Activated CD4-positive, CD25-positive, alpha-beta regulatory T cell treated with anti-CD3 and anti-CD28 coated beads, Interleukin-2, amount 50 U/mL, for 72 hours (primary cell): ENCODE results near the gene SELENOP.
"Not testable (repeated sequence)": the region's sequence is repeated elsewhere in the genome, so short reads cannot be mapped to it uniquely, and the experiment has no call there.

ENCODE experiments used
- DNase-seq: peaks from one replicate; pipeline ENCODE4 v3.0.0; 2021

The SELENOP gene, protein sequence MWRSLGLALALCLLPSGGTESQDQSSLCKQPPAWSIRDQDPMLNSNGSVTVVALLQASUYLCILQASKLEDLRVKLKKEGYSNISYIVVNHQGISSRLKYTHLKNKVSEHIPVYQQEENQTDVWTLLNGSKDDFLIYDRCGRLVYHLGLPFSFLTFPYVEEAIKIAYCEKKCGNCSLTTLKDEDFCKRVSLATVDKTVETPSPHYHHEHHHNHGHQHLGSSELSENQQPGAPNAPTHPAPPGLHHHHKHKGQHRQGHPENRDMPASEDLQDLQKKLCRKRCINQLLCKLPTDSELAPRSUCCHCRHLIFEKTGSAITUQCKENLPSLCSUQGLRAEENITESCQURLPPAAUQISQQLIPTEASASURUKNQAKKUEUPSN

DNA sequence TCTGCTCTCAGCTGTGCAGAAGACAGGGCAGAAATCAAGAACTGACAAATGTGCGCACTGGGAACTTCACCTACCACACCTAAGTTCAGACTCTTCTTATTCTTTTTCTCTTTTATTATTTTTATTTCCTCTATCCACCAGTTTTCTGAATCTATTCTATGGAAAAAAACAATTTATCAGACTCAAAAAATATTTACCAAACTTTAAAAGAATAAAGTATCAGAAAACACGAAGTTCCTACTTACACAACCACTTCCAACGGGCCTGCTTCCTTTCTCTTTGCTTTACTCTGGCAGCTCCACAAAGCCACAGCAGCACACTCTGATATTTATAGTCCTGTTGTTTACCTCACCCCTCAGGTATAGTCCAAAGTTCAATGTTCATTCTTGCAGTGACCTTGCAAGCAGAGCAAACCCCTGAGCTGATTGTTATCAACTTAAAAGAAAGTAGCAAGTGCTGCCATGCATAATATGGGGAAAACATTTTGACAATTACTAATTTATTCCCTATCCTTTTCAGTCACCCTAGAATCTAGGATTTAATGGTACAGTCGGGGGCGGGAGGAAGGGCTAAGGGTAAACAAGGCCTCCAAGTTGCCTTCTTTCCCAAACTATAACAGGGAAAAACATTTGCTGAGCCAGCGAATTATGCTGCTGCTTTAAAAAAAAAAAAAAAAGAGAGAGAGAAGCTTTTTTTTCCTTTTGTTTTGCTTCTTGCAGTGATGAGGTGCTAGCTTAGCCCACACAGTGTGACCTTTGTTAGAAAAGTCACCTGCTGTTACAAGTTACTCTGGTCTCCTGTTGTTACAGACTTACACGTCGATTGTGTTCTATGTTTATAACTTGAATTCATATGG is at the start of gene SELENOP:
SELENOP (minus strand) TSS at position 302 of the 856 bp plus-strand sequence. CDS start 3,539 bp downstream, outside the sequence.
- no peak for DNase-seq

DNA sequence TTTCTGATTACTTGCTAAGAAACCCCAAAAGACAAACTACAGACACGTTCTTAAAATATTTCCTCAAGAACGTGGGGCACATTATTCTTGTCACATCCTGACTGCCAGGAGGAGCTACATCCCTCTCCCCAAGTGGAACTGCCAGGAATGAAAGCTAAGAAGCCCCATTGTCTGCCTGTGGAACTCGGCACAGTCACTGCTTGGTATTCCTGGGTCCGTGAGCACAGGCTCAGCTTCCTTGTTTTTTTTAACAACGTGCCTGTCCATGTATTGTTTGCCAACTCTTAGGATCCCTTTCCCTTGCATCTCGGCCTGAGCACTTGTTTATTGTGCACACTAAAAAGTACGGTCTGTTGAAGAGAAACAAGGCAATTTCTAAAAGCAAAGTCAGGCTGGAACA is 47.0 kb upstream of the SELENOP start:
- DNase-seq: no peak

DNA sequence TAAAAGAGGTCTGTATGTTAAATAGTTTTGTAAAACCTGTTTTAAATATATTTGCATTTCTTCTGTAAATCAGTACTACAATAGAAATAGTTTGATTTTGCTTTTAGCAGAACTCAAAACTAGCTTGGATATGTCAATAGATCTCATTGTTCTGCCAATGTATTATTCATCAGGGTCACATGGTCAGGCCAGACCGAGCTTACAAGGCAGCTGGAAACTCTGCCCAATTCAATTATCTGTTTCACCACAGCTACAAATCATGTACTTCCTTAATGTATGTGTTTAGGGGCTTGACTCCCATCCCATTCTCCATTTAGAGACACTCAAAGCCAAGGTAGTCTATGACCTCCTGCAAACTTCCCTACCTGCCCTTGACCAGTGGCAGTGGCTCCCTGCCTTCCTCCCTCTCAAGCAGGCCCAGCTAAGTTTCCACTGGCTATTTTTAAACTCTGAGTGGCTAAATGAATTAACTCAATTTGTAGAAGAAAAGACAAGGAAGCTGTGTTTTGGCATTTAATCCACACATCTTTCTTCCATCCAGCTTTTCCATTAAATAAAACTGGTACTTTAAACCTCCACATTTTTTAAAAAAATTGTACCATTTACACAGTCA is 46.4 kb upstream of the SELENOP start:
- DNase-seq: no peak

DNA sequence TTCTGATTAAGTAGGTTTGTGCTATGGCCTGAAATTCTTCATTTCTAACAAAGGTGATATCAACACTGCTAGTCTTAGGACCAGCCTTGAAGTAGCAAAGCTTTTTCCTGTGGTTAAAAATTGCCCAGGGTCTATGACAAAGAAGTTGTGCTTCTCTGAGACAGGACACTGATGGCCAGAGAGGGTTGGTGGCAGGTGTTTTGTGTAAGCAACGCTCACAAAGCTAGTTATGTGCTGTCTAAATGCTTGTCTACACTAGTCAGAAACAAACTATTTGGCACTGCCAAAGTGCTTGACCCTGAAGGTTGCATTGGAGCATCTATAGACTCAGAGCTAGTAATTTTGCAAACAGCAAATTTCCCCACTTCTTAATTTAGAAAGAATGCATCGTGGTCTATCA is 44.1 kb upstream of the SELENOP start:
- no peak for DNase-seq

DNA sequence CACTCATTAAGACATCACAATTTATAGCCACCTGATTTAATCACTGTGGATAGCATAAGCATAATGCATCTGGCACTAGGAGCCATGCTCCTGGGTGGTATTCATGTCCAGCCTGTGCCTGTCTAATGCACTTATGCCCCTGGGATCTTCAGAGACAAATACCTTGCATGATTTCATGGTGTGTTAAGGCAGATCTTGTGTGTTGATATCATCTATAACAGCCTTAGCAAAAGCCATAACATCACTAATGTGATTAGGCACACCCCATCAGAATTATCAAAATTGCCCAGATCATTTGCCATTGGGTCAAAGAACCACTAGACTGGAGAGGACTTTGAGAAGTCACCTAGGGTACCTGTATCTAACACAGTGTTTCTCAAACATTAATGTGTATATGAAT is 43.7 kb upstream of the SELENOP start:
- DNase-seq: no peak

DNA sequence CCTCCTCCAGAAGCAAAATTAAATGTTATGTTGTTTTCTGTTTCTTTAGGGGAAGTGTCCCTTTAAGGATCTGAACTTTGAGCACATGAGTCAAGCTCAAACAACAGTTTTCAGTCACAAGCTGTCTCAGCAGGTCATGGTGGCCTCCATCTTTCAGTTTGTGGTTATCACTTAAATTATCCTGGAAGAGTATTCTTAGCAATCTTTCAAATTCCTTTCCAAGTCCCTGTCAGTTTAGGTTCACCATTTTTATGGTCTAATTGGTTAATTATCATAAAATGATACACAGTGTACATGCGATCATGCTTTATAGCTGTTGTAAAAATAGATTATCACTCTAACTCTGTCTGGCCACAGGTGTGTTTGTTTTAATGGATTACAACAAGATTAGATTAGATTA is 43.1 kb upstream of the SELENOP start:
- DNase-seq: no peak

DNA sequence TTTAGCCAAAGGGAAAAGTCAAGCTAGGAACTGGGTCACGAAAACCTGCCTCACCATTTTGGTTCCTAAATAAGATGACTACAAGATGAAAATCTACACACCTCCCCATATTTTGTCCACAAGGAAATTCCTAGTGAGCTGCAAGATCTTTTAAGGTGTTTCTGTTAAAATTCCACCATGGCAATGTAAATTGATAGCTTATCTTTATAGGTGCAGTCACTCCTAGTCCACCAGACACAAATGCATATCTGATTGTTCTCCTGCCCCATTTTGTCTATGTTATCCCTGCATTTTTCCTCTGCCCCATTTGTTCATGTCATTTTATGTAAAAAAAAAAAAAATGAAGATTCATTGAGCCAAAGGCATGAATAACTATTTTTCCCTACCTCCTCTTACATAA is 41.1 kb upstream of the SELENOP start:
- no peak for DNase-seq

DNA sequence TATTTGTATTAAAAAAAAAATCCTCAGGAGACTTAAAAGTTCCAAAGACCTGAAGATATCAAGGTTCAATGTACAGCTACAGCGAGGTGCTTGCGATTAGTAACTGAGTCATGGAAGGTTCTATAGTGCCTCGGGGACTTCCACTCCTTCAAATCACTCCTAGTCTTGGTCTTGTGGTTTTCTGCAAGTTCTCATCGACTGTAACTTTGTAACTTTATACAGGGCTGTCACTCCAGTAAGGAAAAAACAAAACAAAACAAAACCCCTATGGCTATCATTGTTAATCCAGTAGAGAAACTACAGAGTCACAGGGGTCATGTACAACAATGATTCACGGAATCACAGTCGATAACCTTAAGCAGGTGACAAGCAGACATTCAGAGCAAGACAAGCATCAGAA is 39.8 kb upstream of the SELENOP start:
- no peak for DNase-seq

DNA sequence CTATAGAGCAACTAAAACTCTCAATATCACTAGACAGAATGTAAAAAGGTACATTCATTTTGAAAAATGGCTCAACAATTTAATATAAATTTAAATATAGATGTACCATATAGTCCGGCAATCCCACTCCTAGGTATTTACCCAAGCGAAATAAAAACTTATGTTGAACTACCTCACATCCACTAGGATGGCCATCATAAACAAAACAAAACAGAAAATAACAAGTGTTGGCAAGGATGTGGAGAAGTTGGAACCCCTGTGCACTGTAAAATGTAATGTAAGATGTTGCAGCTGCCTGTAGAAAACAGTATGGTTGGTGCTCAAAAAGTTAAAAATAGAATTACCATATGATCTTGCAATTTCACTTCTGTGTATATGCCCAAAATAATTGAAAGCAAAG is 36.9 kb upstream of the SELENOP start:
- DNase-seq: no peak

DNA sequence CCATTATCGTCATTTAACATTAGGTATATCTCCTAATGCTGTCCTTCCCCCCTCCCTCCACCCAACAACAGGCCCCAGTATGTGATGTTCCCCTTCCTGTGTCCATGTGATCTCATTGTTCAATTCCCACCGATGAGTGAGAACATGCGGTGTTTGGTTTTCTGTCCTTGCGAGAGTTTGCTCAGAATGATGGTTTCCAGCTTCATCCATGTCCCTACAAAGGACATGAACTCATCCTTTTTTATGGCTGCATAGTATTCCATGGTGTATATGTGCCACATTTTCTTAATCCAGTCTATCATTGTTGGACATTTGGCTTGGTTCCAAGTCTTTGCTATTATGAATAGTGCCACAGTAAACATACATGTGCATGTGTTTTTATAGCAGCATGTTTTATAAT is 32.7 kb upstream of the SELENOP start:
- DNase-seq: not testable (repeated sequence)

DNA sequence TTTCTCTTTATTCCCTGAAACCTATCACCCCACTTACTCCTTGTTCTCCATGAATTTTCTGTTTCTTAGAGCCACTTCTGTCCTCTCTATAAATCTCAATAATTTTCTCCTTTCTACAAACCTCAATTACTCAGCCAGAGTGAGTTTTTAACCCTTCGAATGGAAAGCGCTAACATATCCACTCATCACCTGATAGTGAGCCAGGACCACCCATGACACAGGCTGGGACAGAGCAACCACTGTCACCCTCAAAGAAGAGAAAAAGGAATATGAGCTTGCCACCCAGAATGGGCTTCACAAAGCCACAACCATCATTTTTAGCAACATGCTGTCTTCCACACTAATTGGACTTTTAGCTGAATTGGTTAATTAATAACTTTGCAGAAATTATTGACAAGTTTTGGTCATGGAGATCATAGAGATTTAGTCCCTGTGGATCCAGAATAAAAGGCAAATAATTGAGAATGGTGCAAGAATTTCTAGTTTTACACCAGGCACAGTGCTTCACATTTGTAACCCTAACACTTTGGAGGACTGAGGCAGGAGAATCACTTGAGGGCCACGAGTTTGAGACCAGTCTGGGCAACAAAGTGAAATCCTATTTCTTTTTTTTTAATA is 32.1 kb upstream of the SELENOP start:
- DNase-seq: no peak

DNA sequence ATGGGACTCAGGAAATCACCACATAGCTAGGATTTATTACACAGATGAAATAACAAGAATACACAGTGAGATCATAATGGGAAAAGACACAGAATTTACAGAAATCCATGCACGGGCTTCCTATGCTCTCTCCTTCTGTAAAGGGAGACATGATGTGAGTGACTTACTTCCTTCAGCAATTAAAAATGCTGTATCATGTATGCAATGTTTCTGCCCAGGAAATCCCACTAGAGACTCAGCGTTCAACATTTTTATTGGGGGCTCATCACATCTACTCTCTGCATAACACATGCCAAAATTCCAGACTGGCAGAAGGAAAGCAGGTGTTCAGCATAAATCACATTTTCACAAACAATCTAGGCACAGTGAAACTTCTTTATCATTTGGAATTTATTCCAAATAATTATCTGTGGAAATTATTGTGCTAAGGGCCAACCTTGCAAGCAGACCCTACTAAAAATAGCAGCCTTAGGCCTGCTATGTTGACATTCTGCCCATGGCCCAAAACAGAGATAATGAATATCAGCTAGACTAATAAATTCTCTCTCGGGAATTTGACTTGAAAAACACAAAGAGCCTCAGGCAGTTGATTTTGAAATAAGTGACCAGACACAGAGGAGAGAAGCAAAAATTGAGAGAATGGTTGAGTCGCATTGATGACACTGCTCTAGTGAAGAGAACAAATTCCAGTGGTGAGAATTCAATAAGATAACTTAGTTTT is 31.4 kb upstream of the SELENOP start:
- no peak for DNase-seq

DNA sequence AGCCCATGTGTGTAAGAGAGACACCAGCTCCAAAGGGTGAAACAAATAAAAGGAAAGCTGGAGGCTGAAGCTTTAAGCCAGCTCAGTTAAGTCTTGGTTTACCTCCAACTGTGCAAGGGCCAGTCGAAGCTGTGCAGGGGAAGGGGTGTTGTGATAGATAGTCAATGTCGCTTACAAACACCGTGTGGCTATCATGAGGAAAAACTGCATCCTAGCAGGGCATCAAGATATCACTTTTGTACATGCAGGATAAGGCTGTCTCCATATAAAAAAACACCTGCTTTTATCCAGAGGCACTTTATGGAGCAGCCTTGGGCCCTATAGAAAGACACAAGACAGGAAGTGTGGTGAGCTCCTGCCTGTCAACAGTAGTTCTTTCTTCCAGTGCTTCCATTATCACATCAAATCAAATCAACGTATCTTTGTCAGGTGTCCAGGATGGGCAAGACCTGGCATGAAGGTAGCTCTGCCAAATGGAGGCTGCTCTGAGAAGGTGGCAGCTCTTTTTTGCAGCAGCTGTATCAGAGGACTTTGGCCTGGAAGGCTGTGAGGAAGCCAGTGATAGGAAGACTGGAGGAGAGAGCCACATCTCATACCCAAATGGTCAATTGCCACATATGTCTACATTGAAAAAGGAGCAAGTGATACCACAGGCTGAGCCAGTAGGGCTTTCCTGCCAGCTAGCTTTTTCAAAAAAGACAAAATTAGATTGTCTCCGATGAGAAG is 29.3 kb upstream of the SELENOP start:
- DNase-seq: no peak

DNA sequence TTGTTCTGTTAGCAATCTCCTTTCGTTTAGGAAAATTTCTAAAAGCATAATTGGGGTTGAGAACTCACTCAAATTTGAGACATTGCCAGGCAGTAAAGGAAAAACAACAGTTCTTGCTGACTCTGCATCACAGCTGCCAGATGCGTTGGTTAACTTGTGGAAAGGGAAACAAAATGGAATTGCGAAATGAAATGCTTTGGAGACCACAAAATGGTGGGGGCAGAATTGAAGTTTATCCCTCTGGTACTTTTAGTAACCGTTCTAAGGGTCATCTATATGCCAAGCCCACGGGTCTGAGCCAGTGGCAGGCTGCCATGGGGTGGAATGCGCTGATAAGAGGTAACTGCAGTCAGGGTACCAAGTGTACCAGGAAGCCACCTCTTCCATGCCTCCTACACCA is 28.6 kb upstream of the SELENOP start:
- DNase-seq: no peak

DNA sequence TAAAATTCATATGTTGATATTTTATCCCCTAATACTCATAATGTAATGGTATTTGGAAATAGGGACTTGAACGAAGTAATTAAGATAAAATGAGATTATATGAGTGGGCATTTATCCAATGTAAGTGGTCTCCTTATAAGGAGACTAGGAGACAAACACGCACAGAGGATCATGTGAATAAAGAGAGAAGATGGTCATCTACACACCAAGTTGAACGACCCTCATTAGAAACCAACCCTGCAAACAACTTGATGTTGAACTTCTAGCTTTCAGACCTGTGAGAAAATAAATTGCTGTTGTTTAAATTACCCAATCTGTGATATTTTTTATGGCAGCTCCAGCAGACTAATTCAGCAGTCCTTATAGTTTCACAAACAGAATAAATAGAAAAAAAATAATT is 27.5 kb upstream of the SELENOP start:
- no peak for DNase-seq

DNA sequence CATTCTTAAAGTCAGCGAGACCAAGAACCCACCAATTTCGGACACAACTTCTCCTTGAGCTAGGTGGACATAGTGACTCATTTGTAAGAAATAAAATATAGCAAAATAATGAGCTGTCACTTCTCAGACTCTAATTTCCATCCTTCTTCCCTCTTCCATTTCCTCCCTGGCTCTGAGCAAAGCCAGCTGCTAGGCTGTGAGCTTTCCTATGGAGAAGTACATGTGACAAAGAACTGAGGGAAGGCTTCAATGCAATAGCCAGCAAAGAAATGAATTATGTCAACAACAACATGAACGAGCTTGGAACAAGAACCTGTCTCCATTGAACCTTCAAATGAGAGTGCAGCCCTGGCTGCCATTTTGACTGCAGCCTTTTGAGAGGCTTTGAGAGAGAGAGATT is 25.9 kb upstream of the SELENOP start:
- no peak for DNase-seq

DNA sequence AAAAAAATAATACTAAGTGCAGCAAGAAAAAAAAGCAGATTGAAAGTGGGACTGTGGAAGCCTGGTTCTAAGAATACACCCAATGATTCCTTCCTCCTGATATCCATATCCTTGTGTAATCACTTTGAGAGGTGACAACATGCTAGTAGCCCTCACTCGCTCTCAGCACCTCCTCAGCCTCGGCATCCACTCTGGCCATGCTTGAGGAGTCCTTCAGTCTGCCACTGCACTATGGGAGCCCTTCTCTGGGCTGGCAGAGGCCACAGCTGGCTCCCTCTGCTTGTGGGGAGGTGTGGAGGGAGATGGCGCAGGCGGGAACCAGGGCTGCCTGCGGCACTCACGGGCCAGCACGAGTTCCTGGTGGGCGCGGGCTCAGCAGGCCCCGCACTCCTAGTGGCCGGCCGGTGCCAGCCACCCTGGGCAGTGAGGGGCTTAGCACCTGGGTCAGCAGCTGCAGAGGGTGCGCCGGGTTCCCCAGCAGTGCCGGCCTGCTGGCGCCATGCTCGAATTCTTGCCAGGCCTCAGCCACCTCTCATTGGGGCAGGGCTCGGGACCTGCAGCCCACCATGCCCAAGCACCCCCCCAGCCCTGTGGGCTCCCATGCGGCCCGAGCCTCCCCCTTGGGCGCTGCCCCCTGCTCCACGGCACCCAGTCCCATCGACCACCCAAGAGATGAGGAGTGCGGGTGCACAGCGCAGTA is 24.5 kb upstream of the SELENOP start:
- DNase-seq: no peak

DNA sequence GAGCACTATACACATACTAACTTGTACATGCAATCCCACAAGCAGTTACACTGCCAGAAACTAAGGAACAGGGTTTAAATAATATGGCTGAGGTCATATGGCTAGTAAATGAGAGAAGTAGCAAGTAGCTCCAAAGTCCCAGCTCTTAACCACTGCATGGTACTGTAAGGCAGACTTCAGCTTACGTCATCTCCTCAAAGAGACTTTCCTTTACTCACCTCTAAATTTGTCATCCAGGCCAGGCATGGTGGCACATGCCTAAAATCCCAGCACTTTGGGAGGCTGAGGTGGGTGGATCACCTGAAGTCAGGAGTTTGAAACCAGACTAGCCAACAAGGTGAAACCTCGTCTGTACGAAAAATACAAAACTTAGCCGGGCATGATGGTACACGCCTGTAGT is 20.4 kb upstream of the SELENOP start:
- no peak for DNase-seq

DNA sequence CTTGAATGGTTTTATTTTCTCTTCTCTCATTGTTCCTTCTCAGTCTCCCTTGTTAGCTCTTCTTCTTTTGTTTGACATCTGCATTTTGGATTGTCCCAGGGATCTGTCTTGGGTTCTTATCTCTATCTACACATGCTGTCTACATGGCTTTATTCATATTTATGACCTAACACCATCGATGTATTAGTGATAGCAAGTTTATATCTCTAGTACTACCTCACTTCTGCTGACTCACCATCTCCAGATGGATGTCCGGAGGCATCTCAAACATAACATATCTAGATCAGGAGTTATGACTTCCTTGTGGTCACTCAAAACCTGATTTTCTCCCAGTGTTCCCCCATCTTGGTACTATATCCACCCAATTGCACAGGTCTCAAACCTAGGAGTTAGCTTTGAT is 19.2 kb upstream of the SELENOP start:
- DNase-seq: no peak

DNA sequence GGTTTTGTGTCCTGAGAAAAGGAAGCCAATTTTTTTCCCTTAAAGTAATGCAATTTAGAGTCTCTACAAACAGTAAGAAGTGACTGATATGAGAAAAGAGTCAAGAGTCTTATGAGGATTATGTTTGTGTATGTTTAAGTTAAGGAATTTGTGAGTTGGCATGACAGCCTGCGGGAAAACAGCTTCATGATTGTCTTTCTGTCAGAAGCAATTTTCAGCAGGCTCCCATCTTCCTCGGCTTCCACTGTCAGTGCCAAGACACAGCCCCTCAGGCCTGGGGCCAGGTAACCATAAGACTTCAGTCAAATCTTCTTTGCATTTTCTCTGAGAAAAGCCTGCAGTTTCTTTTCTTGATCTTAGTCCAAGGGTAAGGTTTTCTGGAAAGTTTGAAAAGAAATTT is 17.0 kb upstream of the SELENOP start:
- DNase-seq: no peak

DNA sequence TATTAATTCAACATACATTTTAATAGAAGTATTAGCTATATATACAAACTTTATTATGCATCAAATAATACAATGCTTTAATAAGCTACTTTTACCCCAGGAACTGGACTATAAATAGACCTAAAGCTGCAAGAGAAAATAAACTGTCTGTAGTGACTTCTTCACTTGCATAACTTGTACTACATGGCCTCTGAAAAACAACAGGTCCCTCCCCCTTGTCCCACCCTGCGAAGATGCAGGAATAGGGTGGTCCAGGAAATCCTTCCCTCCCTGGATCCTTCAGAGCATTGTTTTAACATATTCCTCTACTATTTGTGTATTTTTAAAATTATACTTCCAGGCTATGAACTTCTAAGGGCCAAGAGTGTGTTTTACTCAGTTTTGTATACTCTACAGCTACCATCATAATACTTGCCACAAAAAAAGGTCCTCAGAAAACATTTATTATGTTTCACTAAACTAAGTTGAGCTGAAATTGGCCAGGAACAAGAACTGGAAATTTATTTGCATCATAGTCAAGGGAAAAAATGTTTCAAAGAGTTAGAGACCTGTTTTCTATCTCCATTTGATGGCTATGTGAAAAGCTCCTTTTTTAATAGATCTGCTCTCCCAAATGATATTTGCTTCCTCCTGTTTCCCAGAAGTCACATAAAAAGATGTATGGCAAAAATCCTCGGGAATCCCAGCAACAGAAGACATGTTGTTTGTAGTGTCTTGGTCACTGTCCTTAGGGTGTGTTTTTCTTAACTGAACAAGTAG is 15.2 kb upstream of the SELENOP start:
- no peak for DNase-seq
